Measurements from ENCODE around the gene GPRIN3.

The GPRIN3 gene

DNA sequence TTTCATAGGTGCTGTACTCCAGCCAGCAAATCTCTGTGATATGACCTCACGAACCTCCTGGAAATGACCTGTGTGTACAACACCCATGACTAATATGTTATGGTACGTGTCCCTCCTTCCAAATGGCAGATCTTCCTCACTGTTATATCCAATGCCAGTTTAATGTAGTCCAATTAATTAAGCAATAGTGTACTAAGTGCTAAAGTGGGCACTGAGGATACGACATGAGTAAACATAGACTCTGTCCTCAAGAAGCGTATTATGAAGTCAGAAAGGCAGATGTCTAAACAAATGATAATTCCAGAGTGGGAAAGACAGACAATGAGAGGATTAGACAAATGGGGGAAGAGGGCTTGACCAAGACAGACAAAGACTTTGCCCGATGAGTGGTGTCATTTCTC lies 33.9 kb downstream of the GPRIN3 start:
- in situ Hi-C loops (cut with HindIII; ENCODE audit: low sequenced_read_pairs): no loop called here
- TF ChIP-seq, protein P1, sequence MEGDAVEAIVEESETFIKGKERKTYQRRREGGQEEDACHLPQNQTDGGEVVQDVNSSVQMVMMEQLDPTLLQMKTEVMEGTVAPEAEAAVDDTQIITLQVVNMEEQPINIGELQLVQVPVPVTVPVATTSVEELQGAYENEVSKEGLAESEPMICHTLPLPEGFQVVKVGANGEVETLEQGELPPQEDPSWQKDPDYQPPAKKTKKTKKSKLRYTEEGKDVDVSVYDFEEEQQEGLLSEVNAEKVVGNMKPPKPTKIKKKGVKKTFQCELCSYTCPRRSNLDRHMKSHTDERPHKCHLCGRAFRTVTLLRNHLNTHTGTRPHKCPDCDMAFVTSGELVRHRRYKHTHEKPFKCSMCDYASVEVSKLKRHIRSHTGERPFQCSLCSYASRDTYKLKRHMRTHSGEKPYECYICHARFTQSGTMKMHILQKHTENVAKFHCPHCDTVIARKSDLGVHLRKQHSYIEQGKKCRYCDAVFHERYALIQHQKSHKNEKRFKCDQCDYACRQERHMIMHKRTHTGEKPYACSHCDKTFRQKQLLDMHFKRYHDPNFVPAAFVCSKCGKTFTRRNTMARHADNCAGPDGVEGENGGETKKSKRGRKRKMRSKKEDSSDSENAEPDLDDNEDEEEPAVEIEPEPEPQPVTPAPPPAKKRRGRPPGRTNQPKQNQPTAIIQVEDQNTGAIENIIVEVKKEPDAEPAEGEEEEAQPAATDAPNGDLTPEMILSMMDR (IDR thresholded peaks at IDR 0.05; ENCODE audit: low read depth, low read length): no peak
- no peak for DNase-seq (ENCODE audit: low read depth, low spot score)
- no peak overlapping the region for H3K4me3 ChIP-seq (ENCODE audit: low read depth, low read length)

DNA sequence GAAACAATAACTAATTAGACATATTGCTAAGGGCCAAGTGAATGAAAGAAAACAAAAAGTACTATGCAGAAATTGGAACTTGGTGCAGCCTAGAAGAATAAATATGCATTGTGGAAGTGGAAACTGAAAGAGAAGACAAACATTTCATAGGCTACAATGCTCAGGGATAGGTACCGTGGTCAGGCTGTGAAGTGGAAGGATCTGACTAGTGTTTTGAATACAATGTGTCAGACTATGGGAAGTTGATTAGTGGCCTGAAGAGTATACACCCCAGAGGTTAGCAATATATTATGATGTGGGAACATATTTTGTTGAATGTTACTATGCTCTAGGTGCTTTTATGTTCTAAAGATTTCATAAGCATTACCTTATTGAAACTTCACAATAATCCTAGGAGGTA lies 36.8 kb downstream of the GPRIN3 start:
- no peak overlapping the region for H3K4me3 ChIP-seq (ENCODE audit: low read depth, low read length)
- TF ChIP-seq, protein P1 (IDR thresholded peaks at IDR 0.05; ENCODE audit: low read depth, low read length): no peak
- in situ Hi-C loops (cut with HindIII; ENCODE audit: low sequenced_read_pairs): no loop called here

DNA sequence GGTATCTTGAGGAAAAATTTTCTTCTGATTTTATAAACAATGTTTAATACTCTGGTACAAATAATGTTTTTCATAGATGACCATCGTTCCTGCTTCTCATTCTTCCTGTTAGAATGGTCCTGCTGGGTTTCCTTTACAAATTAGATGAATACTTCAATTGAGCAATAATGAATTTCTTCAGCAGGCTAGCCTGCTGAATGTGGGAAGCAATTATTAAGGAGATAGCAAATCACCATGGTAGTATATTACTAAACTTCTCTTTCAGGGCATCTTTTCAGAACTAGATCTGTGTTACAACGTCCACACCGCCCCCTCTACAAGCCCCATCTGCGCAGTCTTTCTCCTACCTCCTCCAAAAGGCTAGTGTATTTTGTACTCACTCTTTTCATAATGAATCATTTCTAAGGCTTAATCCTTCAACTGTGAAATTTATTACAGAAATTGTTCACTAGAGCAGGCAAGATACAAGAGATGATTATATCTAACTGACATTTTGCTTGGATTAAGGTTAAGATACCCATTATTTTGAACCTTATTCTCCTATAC lies 38.4 kb downstream of the GPRIN3 start:
- H3K4me3 ChIP-seq (ENCODE audit: low read depth, low read length): no peak overlapping the region
- in situ Hi-C loops (cut with HindIII; ENCODE audit: low sequenced_read_pairs): no loop called here
- TF ChIP-seq, protein P1 (IDR thresholded peaks at IDR 0.05; ENCODE audit: low read depth, low read length): no peak
- DNase-seq (ENCODE audit: low read depth, low spot score): no peak

More for the DNA sequence above, 36.8 kb downstream of the GPRIN3 start:
- DNase-seq (ENCODE audit: low read depth, low spot score): no peak

DNA sequence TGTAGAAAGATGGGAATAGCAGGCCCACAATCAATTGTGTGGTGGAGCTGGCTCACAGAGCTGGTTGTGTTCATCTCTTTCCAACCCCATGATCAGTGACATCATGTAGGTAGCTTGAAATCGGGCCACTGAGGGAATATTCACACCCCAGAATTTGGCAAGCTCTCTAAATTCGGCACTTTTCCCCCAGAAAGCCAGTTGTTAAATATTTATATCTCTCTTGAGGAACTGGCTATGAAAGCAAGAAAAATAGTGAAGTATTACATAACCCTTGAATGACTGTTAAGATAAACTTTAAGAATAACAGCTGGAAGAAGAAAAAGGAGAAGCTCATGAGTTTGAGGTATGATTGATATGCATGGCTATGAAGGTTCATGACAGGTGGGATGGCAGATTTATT lies 38.9 kb downstream of the GPRIN3 start:
- no peak for DNase-seq (ENCODE audit: low read depth, low spot score)

DNA sequence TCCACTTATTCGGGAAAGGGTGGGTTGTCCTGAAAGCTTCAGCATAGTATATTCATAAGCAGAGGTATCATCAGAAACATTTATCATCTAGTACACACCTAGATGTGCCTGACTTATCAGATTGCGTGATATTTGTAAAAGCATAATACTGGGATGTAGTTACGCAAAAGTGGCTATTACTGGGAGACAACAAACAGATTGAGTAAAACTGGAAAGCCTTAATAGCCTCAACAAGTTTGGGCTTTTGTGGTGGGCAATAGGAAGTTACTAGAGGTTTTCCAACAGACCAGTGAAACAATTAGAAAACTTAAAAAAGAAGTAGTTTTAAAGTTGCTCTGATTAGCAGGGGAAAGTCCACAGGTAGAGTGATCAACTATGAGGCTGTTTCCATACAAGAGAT lies 39.8 kb downstream of the GPRIN3 start:
- TF ChIP-seq, protein P1 (IDR thresholded peaks at IDR 0.05; ENCODE audit: low read depth, low read length): no peak
- in situ Hi-C loops (cut with HindIII; ENCODE audit: low sequenced_read_pairs): no loop called here
- no peak for DNase-seq (ENCODE audit: low read depth, low spot score)
- no peak overlapping the region for H3K4me3 ChIP-seq (ENCODE audit: low read depth, low read length)

More for the DNA sequence above, 38.9 kb downstream of the GPRIN3 start:
- in situ Hi-C loops (cut with HindIII; ENCODE audit: low sequenced_read_pairs): no loop called here
- H3K4me3 ChIP-seq (ENCODE audit: low read depth, low read length): no peak overlapping the region
- TF ChIP-seq, protein P1 (IDR thresholded peaks at IDR 0.05; ENCODE audit: low read depth, low read length): no peak

DNA sequence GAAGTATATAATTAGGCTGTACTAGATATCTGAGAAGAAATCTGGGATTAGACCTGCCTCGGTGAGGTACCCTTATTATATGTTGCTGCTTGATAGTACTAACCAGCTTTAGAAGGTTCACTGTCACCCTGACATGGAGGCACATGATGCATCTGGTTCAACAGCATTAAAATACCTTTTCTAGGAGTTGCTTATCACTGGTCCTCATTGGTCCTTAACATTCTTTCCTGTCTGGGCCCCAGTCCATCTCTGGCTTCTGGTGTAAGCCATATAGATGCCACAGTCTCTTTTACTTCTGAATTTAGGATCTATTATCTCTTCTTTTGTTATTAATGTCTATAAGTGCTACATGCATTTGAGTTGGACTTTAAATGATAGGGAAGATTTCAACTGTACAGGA lies 40.2 kb downstream of the GPRIN3 start:
- no peak overlapping the region for H3K4me3 ChIP-seq (ENCODE audit: low read depth, low read length)
- DNase-seq (ENCODE audit: low read depth, low spot score): no peak
- TF ChIP-seq, protein P1 (IDR thresholded peaks at IDR 0.05; ENCODE audit: low read depth, low read length): no peak
- in situ Hi-C loops (cut with HindIII; ENCODE audit: low sequenced_read_pairs): no loop called here

DNA sequence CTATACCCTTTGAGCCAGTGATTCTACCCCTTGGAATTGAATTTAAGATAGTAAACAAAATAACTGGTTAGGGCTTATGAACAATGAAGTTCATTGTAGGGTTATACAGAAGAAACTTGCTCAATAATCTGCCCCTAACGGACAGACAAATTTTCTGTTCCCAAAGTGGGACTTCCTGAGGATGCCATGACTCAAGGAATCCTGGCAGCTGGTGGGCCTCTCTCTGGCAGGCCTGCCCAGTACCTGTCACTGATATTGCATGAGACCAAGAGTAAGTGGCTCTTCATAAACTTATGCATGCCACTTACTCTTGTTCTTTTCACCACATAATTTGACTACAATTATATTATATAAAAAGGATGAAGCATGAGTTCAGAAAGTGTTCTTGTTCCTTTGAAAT lies 41.5 kb downstream of the GPRIN3 start:
- no peak overlapping the region for H3K4me3 ChIP-seq (ENCODE audit: low read depth, low read length)
- in situ Hi-C loops (cut with HindIII; ENCODE audit: low sequenced_read_pairs): no loop called here
- TF ChIP-seq, protein P1 (IDR thresholded peaks at IDR 0.05; ENCODE audit: low read depth, low read length): no peak
- DNase-seq (ENCODE audit: low read depth, low spot score): no peak
